ENCODE data around the gene MSH2.

DNA sequence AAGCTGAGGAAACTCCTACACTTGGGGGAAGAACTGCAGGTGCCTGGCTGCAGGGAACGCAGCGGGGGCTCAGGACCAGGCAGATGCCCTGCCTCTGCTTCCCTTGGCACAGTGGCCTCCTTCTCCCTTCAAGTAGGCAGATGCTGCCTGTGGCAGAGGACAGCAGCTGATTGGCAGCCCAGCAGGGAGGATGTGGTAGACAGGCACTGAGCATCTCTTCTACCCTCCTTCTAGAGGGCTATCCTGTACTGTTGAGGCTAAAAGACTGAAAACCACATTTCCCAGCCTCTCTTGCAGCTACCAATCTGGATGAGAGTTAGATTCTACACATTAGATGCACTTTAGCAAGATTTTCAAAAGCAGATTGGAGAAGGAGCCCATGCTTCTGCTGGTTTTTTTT is 105.7 kb downstream of the MSH2 start:
- TF ChIP-seq, protein P1, sequence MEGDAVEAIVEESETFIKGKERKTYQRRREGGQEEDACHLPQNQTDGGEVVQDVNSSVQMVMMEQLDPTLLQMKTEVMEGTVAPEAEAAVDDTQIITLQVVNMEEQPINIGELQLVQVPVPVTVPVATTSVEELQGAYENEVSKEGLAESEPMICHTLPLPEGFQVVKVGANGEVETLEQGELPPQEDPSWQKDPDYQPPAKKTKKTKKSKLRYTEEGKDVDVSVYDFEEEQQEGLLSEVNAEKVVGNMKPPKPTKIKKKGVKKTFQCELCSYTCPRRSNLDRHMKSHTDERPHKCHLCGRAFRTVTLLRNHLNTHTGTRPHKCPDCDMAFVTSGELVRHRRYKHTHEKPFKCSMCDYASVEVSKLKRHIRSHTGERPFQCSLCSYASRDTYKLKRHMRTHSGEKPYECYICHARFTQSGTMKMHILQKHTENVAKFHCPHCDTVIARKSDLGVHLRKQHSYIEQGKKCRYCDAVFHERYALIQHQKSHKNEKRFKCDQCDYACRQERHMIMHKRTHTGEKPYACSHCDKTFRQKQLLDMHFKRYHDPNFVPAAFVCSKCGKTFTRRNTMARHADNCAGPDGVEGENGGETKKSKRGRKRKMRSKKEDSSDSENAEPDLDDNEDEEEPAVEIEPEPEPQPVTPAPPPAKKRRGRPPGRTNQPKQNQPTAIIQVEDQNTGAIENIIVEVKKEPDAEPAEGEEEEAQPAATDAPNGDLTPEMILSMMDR (IDR thresholded peaks at IDR 0.05; ENCODE audit: low read length), result no peak
- TF ChIP-seq EZH2phosphoT487 (IDR thresholded peaks at IDR 0.05; ENCODE audit: low read length), result no peak

All from MM.1S (cell line).